Left lobe of liver (tissue), 2 donors: ENCODE results near the gene PTPRM. TPM values are rescaled to one million over a fixed set of nuclear protein-coding genes. Genes with fewer than 3 reads are reported as not detected.

Experiments used
- ATAC-seq: fragments of 200-7000 bp; cut with Tn5 transposase; one replicate; pipeline ENCODE4 v1.9.1; 2020; ENCODE audit warnings: mild to moderate bottlenecking, moderate library complexity
- DNase-seq: peaks from one replicate; pipeline ENCODE4 v3.0.0-alpha.2; 2020; ENCODE audit warnings: low spot score
- total RNA-seq: library from RNA; stranded (reverse); gene quantifications from one replicate; pipeline ENCODE4 v1.2.1, GENCODE V29; 2021
- donor health status: DM: no; HTN: no; CAD: no; lungs with moderate emphysema.
- donor health status: DM: no; HTN: yes; CAD: no.

Gene PTPRM
- total RNA-seq, 1 donor from 2014 or later: 34.7 TPM

- DNase-seq (no peak), ATAC-seq (no peak)
Measured at GRCh38 chr18:8287196-8287885, 720.2 kb downstream of the PTPRM start.

GRCh38 chr18:8288472-8289195 is 721.5 kb downstream of the PTPRM start:
- peak; percentile 92 for DNase-seq

GRCh38 chr18:8290435-8290834 is 723.3 kb downstream of the PTPRM start:
- ATAC-seq (no peak), DNase-seq (no peak)

More at GRCh38 chr18:8288472-8289195, 721.5 kb downstream of the PTPRM start:
- peak; percentile 95 for ATAC-seq

- DNase-seq: no peak
- ATAC-seq: no peak
Measured at GRCh38 chr18:8290913-8291312, 723.8 kb downstream of the PTPRM start.

GRCh38 chr18:8293184-8293583 is 726.1 kb downstream of the PTPRM start:
- ATAC-seq (no peak), DNase-seq (no peak)

GRCh38 chr18:8296886-8297616 is 729.9 kb downstream of the PTPRM start:
- no peak for DNase-seq
- ATAC-seq: no peak

- DNase-seq: no peak
- no peak for ATAC-seq
Measured at GRCh38 chr18:8298186-8298585, 731.1 kb downstream of the PTPRM start.

GRCh38 chr18:8299054-8299980 is 732.2 kb downstream of the PTPRM start:
- peak; percentile 82 for ATAC-seq
- peak; percentile 84 for DNase-seq

- ATAC-seq (no peak), DNase-seq (no peak)
Measured at GRCh38 chr18:8300751-8301410, 733.8 kb downstream of the PTPRM start.

- ATAC-seq (peak; percentile 71), DNase-seq (peak; percentile 93)
Measured at GRCh38 chr18:8301427-8302172, 734.5 kb downstream of the PTPRM start.

- ATAC-seq: no peak
- DNase-seq: no peak
Measured at GRCh38 chr18:8303151-8303755, 736.1 kb downstream of the PTPRM start.

- ATAC-seq: no peak
Measured at GRCh38 chr18:8307960-8308359, 740.8 kb downstream of the PTPRM start.

GRCh38 chr18:8313043-8313442 is 745.9 kb downstream of the PTPRM start:
- DNase-seq: no peak
- ATAC-seq: no peak

More at GRCh38 chr18:8307960-8308359, 740.8 kb downstream of the PTPRM start:
- no peak for DNase-seq

- DNase-seq (no peak), ATAC-seq (no peak)
Measured at GRCh38 chr18:8314124-8314523, 747.0 kb downstream of the PTPRM start.

- DNase-seq (peak; percentile 56), ATAC-seq (peak; percentile 75)
Measured at GRCh38 chr18:8319798-8320489, 752.8 kb downstream of the PTPRM start.

GRCh38 chr18:8322486-8322885 is 755.4 kb downstream of the PTPRM start:
- DNase-seq (no peak), ATAC-seq (peak; percentile 31)

- peak; percentile 71 for ATAC-seq
- DNase-seq: peak; percentile 52
Measured at GRCh38 chr18:8324343-8325065, 757.4 kb downstream of the PTPRM start.
